Neural cell (in vitro differentiated cells): ENCODE results near the gene ATG7.
"Not testable (repeated sequence)": the region's sequence is repeated elsewhere in the genome, so short reads cannot be mapped to it uniquely, and the experiment has no call there.

ENCODE experiments used
- EP300 ChIP-seq: fragments of 450-650 bp; conservative IDR thresholded peaks from 2 replicates; pipeline ENCODE4 v1.6.1; 2014; ENCODE audit warnings: antibody characterized with exemption, mild to moderate bottlenecking, moderate library complexity; ENCODE audit not compliant: poor library complexity, severe bottlenecking
- EZH2 ChIP-seq: fragments of 200-600, 300-800 bp; shearing (Covaris generic), sonication (generic); IDR thresholded peaks from 2 replicates; pipeline ENCODE4 v1.6.1; 2014; ENCODE audit warnings: antibody characterized with exemption, low read length, borderline replicate concordance, mild to moderate bottlenecking; ENCODE audit not compliant: insufficient read depth, poor library complexity, severe bottlenecking
- POLR2AphosphoS5 ChIP-seq: IDR thresholded peaks from 2 replicates; pipeline ENCODE4 v1.6.1; 2012
- RAD21 ChIP-seq: fragments of 450-650 bp; conservative IDR thresholded peaks from 2 replicates; pipeline ENCODE4 v1.6.1; 2014; ENCODE audit warnings: antibody characterized with exemption, mild to moderate bottlenecking, moderate library complexity
- TAF1 ChIP-seq: IDR thresholded peaks from 2 replicates; pipeline ENCODE4 v1.6.1; 2012; ENCODE audit warnings: low read depth
- TF ChIP-seq, protein P1 (sequence below): fragments of 450-650 bp; IDR thresholded peaks from 2 replicates; pipeline ENCODE4 v1.5.1; 2014; ENCODE audit warnings: antibody characterized with exemption, mild to moderate bottlenecking, moderate library complexity; ENCODE audit not compliant: poor library complexity, severe bottlenecking
- TF ChIP-seq, protein P2 (sequence below): IDR thresholded peaks from 2 replicates; pipeline ENCODE4 v1.6.1; 2012; ENCODE audit warnings: borderline replicate concordance

DNA sequence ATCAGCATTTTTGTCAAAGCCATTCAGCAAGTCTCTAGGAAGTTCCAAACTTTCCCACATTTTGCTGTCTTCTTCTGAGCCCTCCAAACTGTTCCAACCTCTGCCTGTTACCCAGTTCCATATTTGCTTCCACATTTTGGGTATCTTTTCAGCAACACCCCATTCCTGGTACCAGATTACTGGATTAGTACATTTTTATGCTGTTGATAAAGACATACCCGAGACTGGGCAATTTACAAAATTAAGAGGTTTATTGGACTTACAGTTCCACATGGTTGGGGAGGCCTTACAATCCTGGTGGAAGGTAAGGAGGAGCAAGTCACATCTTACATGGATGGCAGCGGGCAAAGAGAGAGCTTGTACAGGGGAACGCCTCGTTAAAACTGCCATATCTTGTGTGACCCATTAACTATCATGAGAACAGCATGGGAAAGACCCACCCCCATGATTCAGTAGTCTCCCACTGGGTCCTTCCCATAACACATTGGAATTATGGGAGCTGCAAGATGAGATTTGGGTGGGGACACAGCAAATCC, 136.2 kb downstream of the ATG7 start:
- TF ChIP-seq RAD21, POLR2AphosphoS5, TAF1, EP300, EZH2: not testable (repeated sequence)
- TF ChIP-seq, protein P1, sequence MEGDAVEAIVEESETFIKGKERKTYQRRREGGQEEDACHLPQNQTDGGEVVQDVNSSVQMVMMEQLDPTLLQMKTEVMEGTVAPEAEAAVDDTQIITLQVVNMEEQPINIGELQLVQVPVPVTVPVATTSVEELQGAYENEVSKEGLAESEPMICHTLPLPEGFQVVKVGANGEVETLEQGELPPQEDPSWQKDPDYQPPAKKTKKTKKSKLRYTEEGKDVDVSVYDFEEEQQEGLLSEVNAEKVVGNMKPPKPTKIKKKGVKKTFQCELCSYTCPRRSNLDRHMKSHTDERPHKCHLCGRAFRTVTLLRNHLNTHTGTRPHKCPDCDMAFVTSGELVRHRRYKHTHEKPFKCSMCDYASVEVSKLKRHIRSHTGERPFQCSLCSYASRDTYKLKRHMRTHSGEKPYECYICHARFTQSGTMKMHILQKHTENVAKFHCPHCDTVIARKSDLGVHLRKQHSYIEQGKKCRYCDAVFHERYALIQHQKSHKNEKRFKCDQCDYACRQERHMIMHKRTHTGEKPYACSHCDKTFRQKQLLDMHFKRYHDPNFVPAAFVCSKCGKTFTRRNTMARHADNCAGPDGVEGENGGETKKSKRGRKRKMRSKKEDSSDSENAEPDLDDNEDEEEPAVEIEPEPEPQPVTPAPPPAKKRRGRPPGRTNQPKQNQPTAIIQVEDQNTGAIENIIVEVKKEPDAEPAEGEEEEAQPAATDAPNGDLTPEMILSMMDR, result not testable (repeated sequence)
- TF ChIP-seq, protein P2, sequence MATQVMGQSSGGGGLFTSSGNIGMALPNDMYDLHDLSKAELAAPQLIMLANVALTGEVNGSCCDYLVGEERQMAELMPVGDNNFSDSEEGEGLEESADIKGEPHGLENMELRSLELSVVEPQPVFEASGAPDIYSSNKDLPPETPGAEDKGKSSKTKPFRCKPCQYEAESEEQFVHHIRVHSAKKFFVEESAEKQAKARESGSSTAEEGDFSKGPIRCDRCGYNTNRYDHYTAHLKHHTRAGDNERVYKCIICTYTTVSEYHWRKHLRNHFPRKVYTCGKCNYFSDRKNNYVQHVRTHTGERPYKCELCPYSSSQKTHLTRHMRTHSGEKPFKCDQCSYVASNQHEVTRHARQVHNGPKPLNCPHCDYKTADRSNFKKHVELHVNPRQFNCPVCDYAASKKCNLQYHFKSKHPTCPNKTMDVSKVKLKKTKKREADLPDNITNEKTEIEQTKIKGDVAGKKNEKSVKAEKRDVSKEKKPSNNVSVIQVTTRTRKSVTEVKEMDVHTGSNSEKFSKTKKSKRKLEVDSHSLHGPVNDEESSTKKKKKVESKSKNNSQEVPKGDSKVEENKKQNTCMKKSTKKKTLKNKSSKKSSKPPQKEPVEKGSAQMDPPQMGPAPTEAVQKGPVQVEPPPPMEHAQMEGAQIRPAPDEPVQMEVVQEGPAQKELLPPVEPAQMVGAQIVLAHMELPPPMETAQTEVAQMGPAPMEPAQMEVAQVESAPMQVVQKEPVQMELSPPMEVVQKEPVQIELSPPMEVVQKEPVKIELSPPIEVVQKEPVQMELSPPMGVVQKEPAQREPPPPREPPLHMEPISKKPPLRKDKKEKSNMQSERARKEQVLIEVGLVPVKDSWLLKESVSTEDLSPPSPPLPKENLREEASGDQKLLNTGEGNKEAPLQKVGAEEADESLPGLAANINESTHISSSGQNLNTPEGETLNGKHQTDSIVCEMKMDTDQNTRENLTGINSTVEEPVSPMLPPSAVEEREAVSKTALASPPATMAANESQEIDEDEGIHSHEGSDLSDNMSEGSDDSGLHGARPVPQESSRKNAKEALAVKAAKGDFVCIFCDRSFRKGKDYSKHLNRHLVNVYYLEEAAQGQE, result not testable (repeated sequence)
